H1 (cell line): ENCODE results near the gene ZFTA. TPM values are rescaled to one million over a fixed set of nuclear protein-coding genes. Genes with fewer than 3 reads are reported as not detected.

Source experiments
- CTCF ChIA-PET: fragments of 300-600 bp; sonication (Branson Sonifier 250); formaldehyde crosslinking; loops from one replicate; lab custom pipeline; 2021; ENCODE audit not compliant: partially characterized antibody; lab: Charles Lee
- POLR2A ChIA-PET: fragments of 300-600 bp; sonication (Branson Sonifier 250); formaldehyde crosslinking; loops from one replicate; lab custom pipeline; 2021; ENCODE audit warnings: inconsistent platforms; ENCODE audit not compliant: partially characterized antibody; lab: Charles Lee
- DNase-seq, 2 experiments: peaks; one replicate each; pipeline versions ENCODE4 v3.0.0 to v3.0.0-alpha.2; 2010 to 2022; ENCODE audit warnings: low spot score in 2 of 2, low read depth in 1 of 2, mixed read lengths in 1 of 2
- FAIRE-seq: peaks from 2 replicates; lab custom pipeline; 2011; peaks lifted over from hg19 to GRCh38; lab: Jason Lieb, UNC
- H2AFZ ChIP-seq: 2 replicates; pipeline ENCODE4 v1.8.1; 2012; ENCODE audit warnings: low read length, inconsistent platforms
- H2AK5ac ChIP-seq: 2 replicates; pipeline ENCODE4 v1.6.1; 2013; ENCODE audit warnings: low read depth, low read length
- H2BK120ac ChIP-seq: replicated peaks from 2 replicates; pipeline ENCODE3; 2013; ENCODE audit warnings: low read depth, low read length, inconsistent platforms
- H2BK12ac ChIP-seq: 2 replicates; pipeline ENCODE4 v1.6.1; 2013; ENCODE audit warnings: low read depth, low read length
- H2BK15ac ChIP-seq: 2 replicates; pipeline ENCODE4 v1.6.1; 2013; ENCODE audit warnings: low read length
- H2BK20ac ChIP-seq: 2 replicates; pipeline ENCODE4 v1.6.1; 2013; ENCODE audit warnings: low read length
- H2BK5ac ChIP-seq: 2 replicates; pipeline ENCODE4 v1.6.1; 2013; ENCODE audit warnings: low read depth, low read length
- H3K14ac ChIP-seq: 2 replicates; pipeline ENCODE4 v1.6.1; 2013; ENCODE audit warnings: inconsistent platforms; ENCODE audit not compliant: insufficient read length
- H3K18ac ChIP-seq: 2 replicates; pipeline ENCODE4 v1.6.1; 2013; ENCODE audit warnings: low read length; ENCODE audit errors: extremely low read depth
- H3K23ac ChIP-seq: 2 replicates; pipeline ENCODE4 v1.6.1; 2013; ENCODE audit warnings: inconsistent platforms; ENCODE audit not compliant: insufficient read length
- H3K23me2 ChIP-seq: 2 replicates; pipeline ENCODE4 v1.6.1; 2013; ENCODE audit warnings: low read depth, low read length
- H3K27ac ChIP-seq: 2 replicates; pipeline ENCODE4 v1.6.1; 2011; ENCODE audit warnings: low read depth, low read length, inconsistent platforms
- H3K27me3 ChIP-seq, 4 experiments: replicated peaks in 1 of 4; 1 replicate in 1 of 4; 2 replicates in 3 of 4; pipeline versions ENCODE4 v1.6.1 to v1.8.1; 2011 to 2013; ENCODE audit warnings: low read length in 3 of 4, mild to moderate bottlenecking in 3 of 4, inconsistent platforms in 2 of 4, mixed read lengths in 2 of 4, moderate library complexity in 1 of 4; ENCODE audit not compliant: control insufficient read depth in 3 of 4, insufficient read depth in 3 of 4; ENCODE audit errors: extremely low read depth in 1 of 4
- H3K36me3 ChIP-seq, 4 experiments: 2 replicates each; pipeline versions ENCODE4 v1.6.1 to v1.8.1; 2011 to 2013; ENCODE audit warnings: mild to moderate bottlenecking in 4 of 4, low read length in 3 of 4, moderate library complexity in 2 of 4, control low read depth in 1 of 4, inconsistent platforms in 1 of 4; ENCODE audit not compliant: insufficient read depth in 4 of 4, control insufficient read depth in 2 of 4
- H3K4ac ChIP-seq: replicated peaks from 2 replicates; pipeline ENCODE3; 2013; ENCODE audit warnings: low read length, low read depth, mixed read lengths, inconsistent platforms; ENCODE audit not compliant: insufficient read length
- H3K4me1 ChIP-seq, 4 experiments: replicated peaks in 1 of 4; 1 replicate in 1 of 4; 2 replicates in 3 of 4; pipeline versions ENCODE4 v1.6.1 to v1.8.1; 2011 to 2013; ENCODE audit warnings: low read length in 3 of 4, inconsistent platforms in 2 of 4, mixed read lengths in 1 of 4; ENCODE audit not compliant: insufficient read depth in 4 of 4, control insufficient read depth in 3 of 4
- H3K4me2 ChIP-seq, 2 experiments: 2 replicates each; pipeline versions ENCODE4 v1.6.1 to v1.8.1; 2011 to 2013; ENCODE audit warnings: low read depth in 2 of 2, low read length in 2 of 2, control low read depth in 1 of 2, inconsistent platforms in 1 of 2, mild to moderate bottlenecking in 1 of 2; ENCODE audit not compliant: insufficient read depth in 1 of 2
- H3K4me3 ChIP-seq, 4 experiments: fragments of 200-600, 300-600 bp in 1 of 4; sonication (generic), shearing (Covaris generic), sonication (Bioruptor Twin) in 1 of 4; 2 replicates each; pipeline versions ENCODE4 v1.5.1 to v1.8.1; 2011 to 2016; ENCODE audit warnings: low read length in 4 of 4, low read depth in 3 of 4, control low read depth in 2 of 4, inconsistent platforms in 2 of 4, mild to moderate bottlenecking in 2 of 4, mixed read lengths in 1 of 4, moderate library complexity in 1 of 4; ENCODE audit not compliant: insufficient read depth in 2 of 4; ENCODE audit errors: extremely low read depth in 1 of 4
- H3K56ac ChIP-seq: replicated peaks from 2 replicates; pipeline ENCODE3; 2013; ENCODE audit warnings: low read depth, mild to moderate bottlenecking, mixed read lengths, low read length, inconsistent platforms; ENCODE audit not compliant: insufficient read length
- H3K79me1 ChIP-seq: 2 replicates; pipeline ENCODE4 v1.6.1; 2013; ENCODE audit warnings: low read depth, low read length, control low read depth
- H3K79me2 ChIP-seq, 2 experiments: 2 replicates each; pipeline versions ENCODE4 v1.6.1 to v1.8.1; 2012 to 2013; ENCODE audit warnings: low read length in 2 of 2, mild to moderate bottlenecking in 2 of 2, inconsistent platforms in 1 of 2; ENCODE audit not compliant: insufficient read depth in 2 of 2, control insufficient read depth in 1 of 2
- H3K9ac ChIP-seq, 4 experiments: replicated peaks in 1 of 4; 1 replicate in 1 of 4; 2 replicates in 3 of 4; pipeline versions ENCODE4 v1.6.1 to v1.8.1; 2011 to 2013; ENCODE audit warnings: low read depth in 3 of 4, low read length in 3 of 4, control low read depth in 2 of 4, mild to moderate bottlenecking in 2 of 4, moderate library complexity in 2 of 4, inconsistent platforms in 1 of 4; ENCODE audit errors: extremely low read depth in 1 of 4
- H3K9me3 ChIP-seq, 2 experiments: 2 replicates each; pipeline versions ENCODE4 v1.6.1 to v1.8.1; 2012 to 2013; ENCODE audit warnings: mild to moderate bottlenecking in 2 of 2, moderate library complexity in 2 of 2, control low read depth in 1 of 2, inconsistent platforms in 1 of 2, low read depth in 1 of 2, low read length in 1 of 2, mixed read lengths in 1 of 2; ENCODE audit not compliant: insufficient read depth in 2 of 2
- H4K20me1 ChIP-seq, 2 experiments: replicated peaks in 1 of 2; 2 replicates each; pipeline versions ENCODE3 to v1.8.1; 2011 to 2013; ENCODE audit warnings: inconsistent platforms in 2 of 2, low read length in 2 of 2, mild to moderate bottlenecking in 1 of 2; ENCODE audit not compliant: insufficient read depth in 2 of 2, control insufficient read depth in 1 of 2
- H4K5ac ChIP-seq: 2 replicates; pipeline ENCODE4 v1.6.1; 2013; ENCODE audit warnings: low read length, low read depth, mixed read lengths, inconsistent platforms; ENCODE audit not compliant: insufficient read length
- H4K8ac ChIP-seq: 2 replicates; pipeline ENCODE4 v1.8.0; 2013; ENCODE audit warnings: mild to moderate bottlenecking, moderate library complexity, low read length, inconsistent platforms; ENCODE audit not compliant: insufficient read depth; ENCODE audit errors: extremely low read depth
- H4K91ac ChIP-seq: replicated peaks from 2 replicates; pipeline ENCODE3; 2013; ENCODE audit warnings: low read length, mixed read lengths, inconsistent platforms; ENCODE audit not compliant: insufficient read length
- ATF2 ChIP-seq: IDR thresholded peaks from 2 replicates; pipeline ENCODE4 v1.6.1; 2012; ENCODE audit warnings: low read length, inconsistent platforms
- CTCF ChIP-seq, 3 experiments: IDR thresholded peaks; 1 replicate in 2 of 3; 2 replicates in 1 of 3; pipeline versions ENCODE4 v1.5.1 to v1.6.1; 2011; ENCODE audit warnings: low read length in 3 of 3, mild to moderate bottlenecking in 3 of 3, inconsistent platforms in 2 of 3, low read depth in 1 of 3, moderate library complexity in 1 of 3; ENCODE audit not compliant: insufficient read depth in 1 of 3; ENCODE audit errors: control extremely low read depth in 1 of 3
- E2F6 ChIP-seq: IDR thresholded peaks from 2 replicates; pipeline ENCODE4 v1.6.1; 2012; ENCODE audit warnings: inconsistent platforms
- POLR2AphosphoS5 ChIP-seq: IDR thresholded peaks from 2 replicates; pipeline ENCODE4 v1.6.1; 2011; ENCODE audit warnings: low read depth, low read length
- RAD21 ChIP-seq, 2 experiments: IDR thresholded peaks in 1 of 2; conservative IDR thresholded peaks in 1 of 2; 2 replicates each; pipeline ENCODE4 v1.6.1; 2011; ENCODE audit warnings: low read depth in 2 of 2, low read length in 2 of 2, improper control_type of control experiment in 1 of 2, inconsistent platforms in 1 of 2, mild to moderate bottlenecking in 1 of 2, moderate library complexity in 1 of 2
- RNF2 ChIP-seq: fragments of 200-900, 300-1000 bp; sonication (generic); IDR thresholded peaks from 2 replicates; pipeline ENCODE4 v1.7.1; 2016; ENCODE audit warnings: borderline replicate concordance, low read depth, mild to moderate bottlenecking, antibody characterized with exemption, low read length; ENCODE audit not compliant: poor library complexity, severe bottlenecking; ENCODE audit errors: missing control alignments
- SP1 ChIP-seq: IDR thresholded peaks from 2 replicates; pipeline ENCODE4 v1.6.1; 2011; ENCODE audit warnings: low read depth, low read length
- WGBS, 2 experiments: shearing (Covaris generic) in 1 of 2; methylation state at CpG; one replicate each; pipeline versions ENCODE4 v1.1.6 to v1.1.7; 2013 to 2015; ENCODE audit warnings: low lambda C conversion rate in 2 of 2, mixed read lengths in 2 of 2, inconsistent platforms in 1 of 2, low coverage in 1 of 2, missing lambda C conversion rate in 1 of 2; ENCODE audit not compliant: insufficient replicate concordance in 2 of 2, insufficient coverage in 1 of 2, insufficient read length in 1 of 2; ENCODE audit errors: extremely low coverage in 1 of 2, missing lambda C conversion rate in 1 of 2; 5-methylcytosine and 5-hydroxymethylcytosine counted together
- polyA plus RNA-seq, 7 experiments: library from polyadenylated mRNA; depleted of rRNA in 3 of 7; stranded (reverse) in 5 of 7; unstranded in 2 of 7; fragments of >200 nt in 5 of 7; fragments of 200-250 nt in 2 of 7; gene quantifications; 1 replicate in 5 of 7; 2 replicates in 1 of 7; 4 replicates in 1 of 7; pipeline versions ENCODE4 v1.2.1 to v1.2.3, GENCODE V29; 2011 to 2013; ENCODE audit warnings: missing spikeins in 2 of 7, mixed read lengths in 2 of 7
- total RNA-seq: library from RNA; stranded (reverse); fragmentation: NEBNext Ultra II Directional; extraction: Animal tissue kit (Norgen Biotek cat#: 25700); gene quantifications from 2 replicates; pipeline ENCODE4 v1.2.1, GENCODE V29; 2021

The ZFTA gene
- total and polyA plus RNA-seq, 2 of the 8 experiments (the other 6 are each of a cell fraction or from before 2014, with no cell fraction given), result 9.5 to 34.0 TPM

- Histone ChIP-seq H3K56ac (no peak overlapping the region), H2BK15ac (no peak overlapping the region), H3K4me3 (no peak overlapping the region), H2AFZ (no peak overlapping the region), H3K9me3 (no peaks in the 10 kb centered on the region), H3K36me3 (no peaks in the 10 kb centered on the region), H3K23me2 (no peaks in the 10 kb centered on the region), H3K4me1 (no peaks in the 10 kb centered on the region), H4K8ac (no peak overlapping the region), H4K5ac (no peak overlapping the region), H4K20me1 (peaks cover 1 to 5% of the 10 kb centered on the region in 2 experiments), H2AK5ac (no peak overlapping the region), H3K79me2 (peaks cover 0 to 30% of the 10 kb centered on the region in 2 experiments; a peak in 2 of 4 replicates), H2BK120ac (no peak overlapping the region), H3K4ac (no peak overlapping the region), H2BK5ac (no peak overlapping the region), H4K91ac (no peak overlapping the region), H3K27ac (no peak overlapping the region), H3K27me3 (no peaks in the 10 kb centered on the region), H3K79me1 (peaks cover 3% of the 10 kb centered on the region; the same call in 1 of the 2 replicates), H3K23ac (no peak overlapping the region), H2BK12ac (no peak overlapping the region), H3K4me2 (no peak overlapping the region), H3K9ac (no peak overlapping the region), H3K18ac (no peak overlapping the region), H2BK20ac (no peak overlapping the region), H3K14ac (no peak overlapping the region)
- CTCF ChIA-PET, result interaction anchor here (0.6 to 3.7 kb wide), 9 partner anchors 8 to 131 kb away, joined by 3 to 24 read pairs (median 6); partner anchors contain the start of gene ATL3
- 94% methylated on average over 4 of the region's 4 CpGs; no CpG with 5 or more reads in 1 of the 2 experiments for WGBS, 2 experiments
- POLR2A ChIA-PET, result interaction anchor here (0.9 to 1.4 kb wide), 2 partner anchors 9 to 18 kb away, joined by 3 to 5 read pairs; no protein-coding TSS in a partner anchor
- no peak for FAIRE-seq
- DNase-seq, result no peak
- no peak for TF ChIP-seq ATF2
- no peak for TF ChIP-seq SP1
- no peak for TF ChIP-seq E2F6
- TF ChIP-seq RAD21 (IDR thresholded peaks at IDR 0.05 in 1 of 2, conservative IDR thresholded peaks at IDR 0.05 in 1 of 2; ENCODE audit: low read depth in 2 of 2, low read length in 2 of 2), result no peak
- no peak for TF ChIP-seq RNF2
- no peak for TF ChIP-seq POLR2AphosphoS5
- TF ChIP-seq CTCF (IDR thresholded peaks at IDR 0.05; ENCODE audit: control extremely low read depth in 1 of 3, insufficient read depth in 1 of 3, low read depth in 1 of 3, low read length in 3 of 3), result no peak
Observed at GRCh38 chr11:63736864-63737263, 31.7 kb downstream of the ZFTA start.
